HG02678 (cell line): Measurements from ENCODE around the gene BTNL9.
"Not testable (repeated sequence)": the region's sequence is repeated elsewhere in the genome, so short reads cannot be mapped to it uniquely, and the experiment has no call there.

Experiments
- ATAC-seq: cut with Tn5 transposase; IDR thresholded peaks from one replicate; pipeline ENCODE4 v1.9.1; 2021; ENCODE audit warnings: mild to moderate bottlenecking, moderate library complexity; ENCODE audit not compliant: unreplicated experiment

The BTNL9 gene

GRCh38 chr5:181039931-181040630, at the start of gene BTNL9:
TSS of gene BTNL9 (plus strand) at chr5:181040266. CDS start at chr5:181045490, 5,224 bp downstream.
- ATAC-seq: no peak

- no peak for ATAC-seq
Observed at GRCh38 chr5:180990882-180991242, 49.2 kb upstream of the BTNL9 start.

GRCh38 chr5:181001947-181002346, 38.1 kb upstream of the BTNL9 start:
- ATAC-seq: no peak

- ATAC-seq: no peak
Observed at GRCh38 chr5:181005791-181006190, 34.3 kb upstream of the BTNL9 start.

- ATAC-seq: no peak
Observed at GRCh38 chr5:181008136-181008535, 31.9 kb upstream of the BTNL9 start.

- ATAC-seq: not testable (repeated sequence)
Observed at GRCh38 chr5:181010018-181010417, 30.0 kb upstream of the BTNL9 start.

- not testable (repeated sequence) for ATAC-seq
Observed at GRCh38 chr5:181014654-181015053, 25.4 kb upstream of the BTNL9 start.

GRCh38 chr5:181017448-181017847, 22.6 kb upstream of the BTNL9 start:
- ATAC-seq: not testable (repeated sequence)

- ATAC-seq: no peak
Observed at GRCh38 chr5:181020688-181021087, 19.4 kb upstream of the BTNL9 start.

- ATAC-seq: no peak
Observed at GRCh38 chr5:181024245-181025064, 15.6 kb upstream of the BTNL9 start.

GRCh38 chr5:181027452-181028031, 12.5 kb upstream of the BTNL9 start:
- ATAC-seq: no peak

- ATAC-seq: no peak
Observed at GRCh38 chr5:181028032-181028819, 11.8 kb upstream of the BTNL9 start.

GRCh38 chr5:181031716-181032115, 8.3 kb upstream of the BTNL9 start:
- ATAC-seq: no peak

- ATAC-seq: no peak
Observed at GRCh38 chr5:181035991-181036815, 3.9 kb upstream of the BTNL9 start.

- ATAC-seq: no peak
Observed at GRCh38 chr5:181036816-181037364, 3.2 kb upstream of the BTNL9 start.

- ATAC-seq: no peak
Observed at GRCh38 chr5:181037365-181037861, 2.7 kb upstream of the BTNL9 start.

- no peak for ATAC-seq
Observed at GRCh38 chr5:181039471-181039870, 595 bp upstream of the BTNL9 start.

- ATAC-seq: no peak
Observed at GRCh38 chr5:181040631-181040945, 522 bp downstream of the BTNL9 start.

GRCh38 chr5:181041043-181041442, 977 bp downstream of the BTNL9 start:
- ATAC-seq: no peak
